MM.1S (cell line): Measurements from ENCODE around the gene PTX3.

ENCODE experiments used
- EZH2 ChIP-seq: fragments of 300-600 bp; sonication (generic); optimal IDR thresholded peaks from 2 replicates; pipeline ENCODE3; 2017; ENCODE audit warnings: low read depth, mild to moderate bottlenecking, antibody characterized with exemption, low read length, mixed read lengths
- TF ChIP-seq, protein P1 (sequence below): fragments of 300-600 bp; sonication (generic); IDR thresholded peaks from 2 replicates; pipeline ENCODE4 v1.5.1; 2016; ENCODE audit warnings: antibody characterized with exemption, low read length, mixed read lengths

- no peak for TF ChIP-seq EZH2
- TF ChIP-seq, protein P1, sequence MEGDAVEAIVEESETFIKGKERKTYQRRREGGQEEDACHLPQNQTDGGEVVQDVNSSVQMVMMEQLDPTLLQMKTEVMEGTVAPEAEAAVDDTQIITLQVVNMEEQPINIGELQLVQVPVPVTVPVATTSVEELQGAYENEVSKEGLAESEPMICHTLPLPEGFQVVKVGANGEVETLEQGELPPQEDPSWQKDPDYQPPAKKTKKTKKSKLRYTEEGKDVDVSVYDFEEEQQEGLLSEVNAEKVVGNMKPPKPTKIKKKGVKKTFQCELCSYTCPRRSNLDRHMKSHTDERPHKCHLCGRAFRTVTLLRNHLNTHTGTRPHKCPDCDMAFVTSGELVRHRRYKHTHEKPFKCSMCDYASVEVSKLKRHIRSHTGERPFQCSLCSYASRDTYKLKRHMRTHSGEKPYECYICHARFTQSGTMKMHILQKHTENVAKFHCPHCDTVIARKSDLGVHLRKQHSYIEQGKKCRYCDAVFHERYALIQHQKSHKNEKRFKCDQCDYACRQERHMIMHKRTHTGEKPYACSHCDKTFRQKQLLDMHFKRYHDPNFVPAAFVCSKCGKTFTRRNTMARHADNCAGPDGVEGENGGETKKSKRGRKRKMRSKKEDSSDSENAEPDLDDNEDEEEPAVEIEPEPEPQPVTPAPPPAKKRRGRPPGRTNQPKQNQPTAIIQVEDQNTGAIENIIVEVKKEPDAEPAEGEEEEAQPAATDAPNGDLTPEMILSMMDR, result no peak
These were observed 15.4 kb downstream of the PTX3 start for GRCh38 chr3:157452097-157452496.
